ENCODE results near the gene BBLN.

GRCh38 chr9:128204858-128205257 is 44.8 kb downstream of the BBLN start:
- TF ChIP-seq CTCF (IDR thresholded peaks at IDR 0.05) (no peak), ZFX (IDR thresholded peaks at IDR 0.05; ENCODE audit: borderline replicate concordance) (no peak)
